Peyer's patch (tissue), 4 donors: ENCODE measurements around the gene LYRM1.

Experiments used
- POLR2A ChIP-seq, 2 donors: fragments of 450-650 bp; IDR thresholded peaks; one replicate each; pipeline ENCODE4 v1.5.1; 2017; ENCODE audit warnings: antibody characterized with exemption in 2 of 2, mild to moderate bottlenecking in 2 of 2, moderate library complexity in 2 of 2
- TF ChIP-seq, protein P1 (sequence below), 6 experiments: fragments of 450-650 bp in 4 of 6; fragments of 200-600 bp in 2 of 6; sonication (generic) in 1 of 6; IDR thresholded peaks; one replicate each; pipeline ENCODE4 v1.5.1; 2017 to 2019; ENCODE audit warnings: antibody characterized with exemption in 6 of 6, mild to moderate bottlenecking in 3 of 6, moderate library complexity in 1 of 6

DNA sequence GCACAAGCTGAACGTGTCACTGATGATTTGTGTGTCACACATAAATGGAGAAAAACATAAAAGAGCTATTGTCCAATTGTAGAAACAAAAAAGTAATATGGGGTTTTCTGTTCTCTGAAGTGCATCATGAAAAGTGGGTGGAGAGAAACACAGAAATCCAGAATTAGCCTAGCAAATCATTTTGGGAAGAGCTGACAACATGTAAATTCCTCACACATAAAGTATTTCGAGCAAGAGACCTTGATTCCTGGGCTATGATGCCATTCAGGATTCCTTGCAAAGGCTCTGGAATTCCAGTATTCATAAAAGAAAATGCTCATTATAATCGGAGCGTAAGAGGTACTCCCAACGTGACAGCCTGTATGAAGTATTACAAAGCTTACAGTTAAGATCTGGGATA lies 1.5 kb upstream of the LYRM1 start:
- TF ChIP-seq, protein P1, sequence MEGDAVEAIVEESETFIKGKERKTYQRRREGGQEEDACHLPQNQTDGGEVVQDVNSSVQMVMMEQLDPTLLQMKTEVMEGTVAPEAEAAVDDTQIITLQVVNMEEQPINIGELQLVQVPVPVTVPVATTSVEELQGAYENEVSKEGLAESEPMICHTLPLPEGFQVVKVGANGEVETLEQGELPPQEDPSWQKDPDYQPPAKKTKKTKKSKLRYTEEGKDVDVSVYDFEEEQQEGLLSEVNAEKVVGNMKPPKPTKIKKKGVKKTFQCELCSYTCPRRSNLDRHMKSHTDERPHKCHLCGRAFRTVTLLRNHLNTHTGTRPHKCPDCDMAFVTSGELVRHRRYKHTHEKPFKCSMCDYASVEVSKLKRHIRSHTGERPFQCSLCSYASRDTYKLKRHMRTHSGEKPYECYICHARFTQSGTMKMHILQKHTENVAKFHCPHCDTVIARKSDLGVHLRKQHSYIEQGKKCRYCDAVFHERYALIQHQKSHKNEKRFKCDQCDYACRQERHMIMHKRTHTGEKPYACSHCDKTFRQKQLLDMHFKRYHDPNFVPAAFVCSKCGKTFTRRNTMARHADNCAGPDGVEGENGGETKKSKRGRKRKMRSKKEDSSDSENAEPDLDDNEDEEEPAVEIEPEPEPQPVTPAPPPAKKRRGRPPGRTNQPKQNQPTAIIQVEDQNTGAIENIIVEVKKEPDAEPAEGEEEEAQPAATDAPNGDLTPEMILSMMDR (IDR thresholded peaks at IDR 0.05): no peak
- no peak for TF ChIP-seq POLR2A (IDR thresholded peaks at IDR 0.05)
